SJSA1 (cell line): Measurements from ENCODE around the gene GRIN2A. TPM values are rescaled to one million over a fixed set of nuclear protein-coding genes. Genes with fewer than 3 reads are reported as not detected.

Source experiments
- DNase-seq, 2 experiments: peaks; one replicate each; pipeline ENCODE4 v3.0.0-alpha.2; 2015 to 2020; ENCODE audit warnings: low spot score in 2 of 2, low read depth in 1 of 2
- H3K27ac ChIP-seq: fragments of 250-450 bp; sonication (Bioruptor Pico); 2 replicates; pipeline ENCODE4 v1.5.1; 2020; ENCODE audit warnings: mild to moderate bottlenecking, moderate library complexity
- H3K27me3 ChIP-seq: fragments of 250-450 bp; sonication (Bioruptor Pico); replicated peaks from 2 replicates; pipeline ENCODE4 v1.5.1; 2020; ENCODE audit warnings: mild to moderate bottlenecking, moderate library complexity
- H3K36me3 ChIP-seq: fragments of 250-450 bp; sonication (Bioruptor Pico); 2 replicates; pipeline ENCODE4 v1.5.1; 2020; ENCODE audit warnings: mild to moderate bottlenecking
- H3K4me1 ChIP-seq: fragments of 250-450 bp; sonication (Bioruptor Pico); replicated peaks from 2 replicates; pipeline ENCODE4 v1.6.1; 2021; ENCODE audit warnings: mild to moderate bottlenecking
- H3K4me3 ChIP-seq: fragments of 250-450 bp; sonication (Bioruptor Pico); 2 replicates; pipeline ENCODE4 v1.5.1; 2020; ENCODE audit warnings: mild to moderate bottlenecking
- H3K9me3 ChIP-seq: fragments of 250-450 bp; sonication (Bioruptor Pico); replicated peaks from 2 replicates; pipeline ENCODE4 v1.5.1; 2020; ENCODE audit warnings: mild to moderate bottlenecking
- total RNA-seq: library from RNA; depleted of rRNA; stranded (reverse); fragments of >200 nt; shearing (Covaris generic); gene quantifications from 2 replicates; pipeline ENCODE4 v1.2.3, GENCODE V29; 2014

GRIN2A gene
- total RNA-seq, 1 experiment from 2014 or later, result not detected

DNA sequence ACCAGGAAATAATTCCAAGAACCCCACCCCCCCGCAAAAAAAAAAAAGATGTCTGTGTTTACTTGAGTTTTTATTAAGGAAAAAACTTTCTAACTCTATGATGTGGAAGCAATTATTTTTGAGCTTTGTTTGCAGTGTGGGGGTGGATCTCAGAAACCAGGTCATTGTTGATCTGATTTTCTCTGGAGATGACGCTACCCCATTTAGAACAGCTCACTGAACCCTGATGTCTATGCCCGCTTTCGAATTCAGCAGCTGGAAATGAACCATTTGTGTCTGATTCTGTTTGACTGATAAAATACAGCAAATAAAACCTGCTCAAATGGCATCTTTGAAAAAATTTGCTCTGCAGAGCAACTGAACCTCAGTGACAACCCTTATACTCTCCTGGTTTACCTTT lies 368.6 kb downstream of the GRIN2A start:
- Histone ChIP-seq H3K36me3 (no peaks in the 10 kb centered on the region), H3K9me3 (no peaks in the 10 kb centered on the region), H3K27ac (no peak overlapping the region), H3K4me3 (no peak overlapping the region), H3K27me3 (peaks cover 3% of the 10 kb centered on the region; the same call in 1 of the 2 replicates), H3K4me1 (no peaks in the 10 kb centered on the region)
- DNase-seq, result no peak

DNA sequence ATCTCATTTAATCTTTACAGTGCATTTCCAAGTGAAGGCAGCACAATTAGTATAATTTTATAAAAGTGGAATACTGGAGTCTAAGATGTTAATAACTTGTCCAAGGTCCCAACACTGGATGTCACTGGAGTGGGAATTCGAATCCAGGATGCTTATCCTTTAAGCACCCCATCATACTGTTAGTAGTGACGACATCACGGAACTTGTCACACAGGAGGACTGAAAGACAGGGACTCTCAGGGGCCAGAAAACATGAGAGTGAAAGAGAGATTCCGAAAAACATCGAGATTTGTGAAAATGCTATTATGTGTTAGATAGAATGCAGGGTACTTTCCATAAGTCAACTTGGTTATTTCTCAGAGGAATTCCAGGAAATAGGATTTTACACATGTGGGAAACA lies 374.0 kb downstream of the GRIN2A start:
- Histone ChIP-seq H3K27ac (no peak overlapping the region), H3K4me1 (no peaks in the 10 kb centered on the region), H3K9me3 (no peaks in the 10 kb centered on the region), H3K4me3 (no peak overlapping the region), H3K27me3 (no peaks in the 10 kb centered on the region), H3K36me3 (no peaks in the 10 kb centered on the region)
- no peak for DNase-seq

DNA sequence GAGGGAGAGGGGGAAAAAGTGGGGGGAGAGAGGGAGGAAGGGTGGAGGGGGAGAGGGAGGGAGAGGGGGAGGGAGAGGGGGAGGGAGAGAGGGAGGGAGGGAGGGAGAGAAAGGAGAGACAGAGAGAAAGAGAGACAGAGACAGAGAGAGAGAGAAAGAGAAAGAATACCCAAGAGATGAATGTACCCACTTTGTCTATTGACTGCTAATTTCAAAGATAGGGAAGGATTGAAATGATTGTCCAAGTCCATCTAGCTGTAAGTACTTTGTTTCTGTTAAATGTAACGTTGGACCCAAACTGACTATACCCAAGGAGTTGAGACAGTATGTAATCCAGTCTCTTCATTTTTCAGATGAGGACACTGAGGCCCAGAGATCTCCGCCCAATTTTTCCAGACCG lies 374.9 kb downstream of the GRIN2A start:
- Histone ChIP-seq H3K9me3 (no peaks in the 10 kb centered on the region), H3K4me1 (no peaks in the 10 kb centered on the region), H3K27me3 (no peaks in the 10 kb centered on the region), H3K4me3 (no peak overlapping the region), H3K36me3 (no peaks in the 10 kb centered on the region), H3K27ac (no peak overlapping the region)
- no peak for DNase-seq

- H3K4me1 ChIP-seq, result no peaks in the 10 kb centered on the region
- no peaks in the 10 kb centered on the region for H3K27me3 ChIP-seq
- no peaks in the 10 kb centered on the region for H3K9me3 ChIP-seq
- DNase-seq, result no peak
- H3K27ac ChIP-seq, result no peak overlapping the region
- no peaks in the 10 kb centered on the region for H3K36me3 ChIP-seq
- no peak overlapping the region for H3K4me3 ChIP-seq
Measured at GRCh38 chr16:9805109-9805508, 377.1 kb downstream of the GRIN2A start.

DNA sequence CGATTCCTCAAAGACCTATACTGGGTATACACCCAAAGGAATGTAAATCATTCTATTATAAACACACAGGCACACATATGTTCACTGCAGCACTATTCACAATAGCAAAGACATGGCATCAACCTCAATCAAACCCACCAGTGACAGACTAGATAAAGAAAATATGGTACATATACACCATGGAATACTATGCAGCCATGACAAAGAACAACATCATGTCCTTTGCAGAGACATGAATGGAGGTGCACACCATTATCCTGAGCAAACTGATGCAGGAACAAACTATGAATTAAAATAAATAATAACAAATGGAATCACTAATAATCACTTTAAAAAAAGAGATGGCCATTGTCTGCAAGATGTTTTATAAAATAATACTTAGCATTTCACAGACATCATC lies 380.1 kb downstream of the GRIN2A start:
- no peaks in the 10 kb centered on the region for H3K9me3 ChIP-seq
- no peak overlapping the region for H3K4me3 ChIP-seq
- no peaks in the 10 kb centered on the region for H3K36me3 ChIP-seq
- H3K4me1 ChIP-seq, result no peaks in the 10 kb centered on the region
- H3K27ac ChIP-seq, result no peak overlapping the region
- H3K27me3 ChIP-seq, result no peaks in the 10 kb centered on the region
- no peak for DNase-seq

DNA sequence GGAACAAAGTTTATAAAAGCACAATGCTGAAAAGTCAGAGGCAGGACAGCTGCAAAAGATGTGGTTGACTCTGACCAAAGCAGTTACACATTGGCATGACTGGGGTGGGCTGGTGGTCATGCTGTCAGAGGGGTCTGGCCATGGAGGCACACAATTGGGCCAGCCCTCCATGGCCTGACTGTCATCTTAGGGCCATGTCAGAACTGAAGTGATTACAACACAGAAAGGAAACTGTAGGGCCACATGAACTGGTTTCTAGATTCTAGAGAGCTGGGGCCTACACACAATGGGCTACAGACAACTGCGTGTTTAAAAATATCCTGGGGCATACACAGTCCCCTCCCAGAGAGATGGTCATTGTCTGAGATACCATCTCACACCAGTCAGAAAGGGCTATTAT lies 380.6 kb downstream of the GRIN2A start:
- no peak for DNase-seq
- H3K4me1 ChIP-seq, result no peaks in the 10 kb centered on the region
- no peak overlapping the region for H3K4me3 ChIP-seq
- no peaks in the 10 kb centered on the region for H3K27me3 ChIP-seq
- no peaks in the 10 kb centered on the region for H3K9me3 ChIP-seq
- no peaks in the 10 kb centered on the region for H3K36me3 ChIP-seq
- H3K27ac ChIP-seq, result no peak overlapping the region

DNA sequence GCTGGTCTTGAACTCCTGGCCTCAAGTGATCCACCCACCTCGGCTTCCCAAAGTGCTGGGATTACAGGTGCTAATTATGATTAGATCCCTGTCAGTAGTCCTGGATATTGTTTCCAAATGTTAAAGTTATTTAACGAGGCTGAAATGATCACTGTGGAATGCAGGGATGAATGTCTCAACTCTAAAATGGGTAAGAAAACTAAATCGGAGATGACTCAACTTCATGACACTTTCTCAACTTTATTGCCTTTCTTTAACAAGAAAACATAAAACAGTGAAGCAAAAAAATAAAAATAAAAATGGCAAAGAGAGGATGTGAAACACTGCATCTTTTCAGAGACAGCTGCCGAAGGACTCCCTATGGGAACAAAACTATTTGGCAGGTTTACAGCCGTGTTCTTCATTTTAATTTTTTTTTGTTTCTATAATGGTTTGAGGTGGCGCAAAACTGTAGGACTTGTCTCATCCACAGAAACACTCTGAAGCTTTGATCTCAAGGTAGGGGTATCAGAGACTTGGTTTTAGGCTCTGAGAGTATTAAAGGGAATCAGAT lies 382.0 kb downstream of the GRIN2A start:
- DNase-seq, result no peak
- H3K9me3 ChIP-seq, result no peaks in the 10 kb centered on the region
- H3K36me3 ChIP-seq, result no peaks in the 10 kb centered on the region
- no peak overlapping the region for H3K27ac ChIP-seq
- H3K4me3 ChIP-seq, result no peak overlapping the region
- H3K4me1 ChIP-seq, result no peaks in the 10 kb centered on the region
- H3K27me3 ChIP-seq, result no peaks in the 10 kb centered on the region

DNA sequence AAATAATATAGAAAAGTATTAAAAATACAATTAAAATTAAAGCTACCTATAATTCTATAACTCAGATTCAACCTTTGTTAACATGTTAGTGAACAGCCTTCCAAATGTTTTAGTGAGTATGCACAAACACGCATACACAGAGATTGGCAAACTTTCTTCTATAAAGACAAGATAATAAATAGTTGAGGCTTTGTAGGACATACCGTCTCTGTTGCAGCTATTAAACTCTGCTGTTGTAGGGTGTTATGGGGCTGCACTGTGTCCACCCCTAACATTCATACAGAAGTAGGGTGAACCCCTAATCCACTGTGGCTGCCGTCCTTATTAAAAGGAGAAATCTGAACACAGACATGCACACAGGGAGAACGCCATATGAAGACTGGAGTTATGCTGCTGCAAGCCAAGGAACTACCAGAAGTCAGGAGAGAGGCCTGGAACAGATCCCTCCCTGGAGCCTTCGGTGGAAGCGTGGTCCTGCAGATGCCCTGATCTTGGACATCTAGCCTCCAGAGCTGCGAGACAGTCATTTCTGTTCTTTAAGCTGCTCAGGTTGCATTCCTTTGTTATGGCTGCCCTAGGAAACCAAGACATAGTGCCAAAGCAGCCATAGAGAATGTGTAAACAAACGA lies 383.2 kb downstream of the GRIN2A start:
- H3K4me1 ChIP-seq, result no peaks in the 10 kb centered on the region
- H3K9me3 ChIP-seq, result no peaks in the 10 kb centered on the region
- H3K27ac ChIP-seq, result no peak overlapping the region
- no peak for DNase-seq
- H3K27me3 ChIP-seq, result no peaks in the 10 kb centered on the region
- H3K36me3 ChIP-seq, result no peaks in the 10 kb centered on the region
- H3K4me3 ChIP-seq, result no peak overlapping the region

GRCh38 chr16:9798474-9798873 lies 383.8 kb downstream of the GRIN2A start:
- no peaks in the 10 kb centered on the region for H3K36me3 ChIP-seq
- H3K27ac ChIP-seq, result no peak overlapping the region
- H3K9me3 ChIP-seq, result no peaks in the 10 kb centered on the region
- H3K27me3 ChIP-seq, result no peaks in the 10 kb centered on the region
- H3K4me1 ChIP-seq, result no peaks in the 10 kb centered on the region
- H3K4me3 ChIP-seq, result no peak overlapping the region
- no peak for DNase-seq

DNA sequence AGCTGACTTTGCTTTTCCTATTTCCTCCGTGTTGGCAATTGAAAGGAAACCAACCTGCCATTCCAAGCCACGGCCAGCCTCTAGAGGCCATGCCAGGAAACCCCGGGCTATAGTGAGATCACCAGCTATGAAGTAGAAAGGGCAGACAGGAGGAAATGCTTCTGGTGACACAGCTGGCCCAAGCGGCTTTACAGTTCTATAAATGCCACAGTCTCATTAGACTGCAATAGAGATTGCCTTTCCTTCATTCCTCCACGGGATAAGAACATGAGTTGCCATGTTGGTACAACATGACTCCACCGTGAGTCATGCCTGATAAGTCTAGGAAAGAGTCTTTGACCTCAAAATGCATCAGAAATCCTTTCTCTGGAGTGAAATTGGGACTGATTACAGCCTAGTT lies 384.9 kb downstream of the GRIN2A start:
- H3K4me3 ChIP-seq, result no peak overlapping the region
- no peaks in the 10 kb centered on the region for H3K27me3 ChIP-seq
- no peak overlapping the region for H3K27ac ChIP-seq
- H3K36me3 ChIP-seq, result no peaks in the 10 kb centered on the region
- H3K4me1 ChIP-seq, result no peaks in the 10 kb centered on the region
- no peaks in the 10 kb centered on the region for H3K9me3 ChIP-seq
- DNase-seq, result no peak

- no peak for DNase-seq
- no peaks in the 10 kb centered on the region for H3K9me3 ChIP-seq
- H3K36me3 ChIP-seq, result no peaks in the 10 kb centered on the region
- no peak overlapping the region for H3K27ac ChIP-seq
- no peaks in the 10 kb centered on the region for H3K27me3 ChIP-seq
- H3K4me1 ChIP-seq, result no peaks in the 10 kb centered on the region
- no peak overlapping the region for H3K4me3 ChIP-seq
Measured at GRCh38 chr16:9793623-9794022, 388.6 kb downstream of the GRIN2A start.

GRCh38 chr16:9791556-9791955 lies 390.7 kb downstream of the GRIN2A start:
- Histone ChIP-seq H3K4me1 (no peaks in the 10 kb centered on the region), H3K27ac (no peak overlapping the region), H3K36me3 (no peaks in the 10 kb centered on the region), H3K27me3 (no peaks in the 10 kb centered on the region), H3K4me3 (no peak overlapping the region), H3K9me3 (no peaks in the 10 kb centered on the region)
- DNase-seq, result no peak

DNA sequence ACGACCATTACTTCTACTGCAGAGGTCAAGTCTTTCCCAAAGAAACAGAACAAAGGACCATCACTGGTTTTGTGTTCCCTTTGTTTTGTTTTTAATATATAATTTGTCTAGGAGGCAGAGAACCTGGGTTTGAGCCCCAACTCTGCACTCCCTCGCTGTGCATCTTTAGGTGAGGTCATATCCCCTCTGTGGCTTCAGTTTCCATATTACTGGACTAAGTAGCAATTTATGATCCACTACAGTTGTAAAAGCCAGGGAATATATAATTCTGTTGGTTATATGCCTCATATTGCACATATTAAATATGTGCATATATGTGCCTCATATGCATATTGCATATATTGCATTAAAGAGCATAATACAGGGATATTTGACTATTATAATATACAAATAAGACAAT lies 392.0 kb downstream of the GRIN2A start:
- Histone ChIP-seq H3K36me3 (no peaks in the 10 kb centered on the region), H3K9me3 (no peaks in the 10 kb centered on the region), H3K27ac (no peak overlapping the region), H3K27me3 (no peaks in the 10 kb centered on the region), H3K4me3 (no peak overlapping the region), H3K4me1 (no peaks in the 10 kb centered on the region)
- DNase-seq, result no peak

DNA sequence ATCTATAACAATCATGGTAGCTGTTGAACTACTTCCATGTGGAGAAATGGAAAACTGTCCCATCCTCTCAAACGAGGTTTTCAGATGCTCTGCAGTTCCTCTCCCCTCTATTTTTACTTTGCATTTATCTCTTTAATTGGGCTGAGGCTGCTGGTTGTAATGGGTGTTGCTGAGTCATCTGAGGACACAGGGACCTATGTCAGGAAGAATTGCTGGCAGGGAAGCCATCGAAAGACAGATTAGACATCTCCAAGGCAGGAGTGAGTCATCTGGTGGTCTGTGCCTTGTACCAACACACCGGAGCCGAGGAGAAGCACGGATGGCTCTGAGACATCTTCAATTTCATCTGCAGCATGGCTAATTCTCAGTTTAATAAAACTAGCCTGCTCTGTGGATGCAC lies 394.5 kb downstream of the GRIN2A start:
- Histone ChIP-seq H3K4me3 (no peak overlapping the region), H3K4me1 (no peaks in the 10 kb centered on the region), H3K27ac (no peak overlapping the region), H3K36me3 (no peaks in the 10 kb centered on the region), H3K27me3 (no peaks in the 10 kb centered on the region), H3K9me3 (no peaks in the 10 kb centered on the region)
- DNase-seq, result no peak

DNA sequence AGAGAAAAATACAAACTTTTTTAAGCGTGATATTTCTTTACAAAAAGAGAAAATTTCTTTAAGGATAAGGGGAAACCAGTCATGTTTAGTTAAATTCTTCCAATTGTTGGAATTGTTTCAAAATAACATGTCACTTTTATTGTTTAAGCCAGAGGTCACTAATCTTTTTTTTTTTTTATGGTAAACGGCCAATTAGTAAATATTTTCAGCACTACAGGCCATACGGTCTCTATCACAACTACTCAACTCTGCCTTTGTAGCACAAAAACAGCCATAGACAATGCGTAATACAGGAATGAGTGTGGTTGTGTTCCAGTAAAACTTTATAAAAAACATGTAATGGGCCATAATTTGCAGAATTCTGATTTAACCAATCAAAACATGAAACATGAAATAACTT lies 401.4 kb downstream of the GRIN2A start:
- Histone ChIP-seq H3K27ac (no peak overlapping the region), H3K36me3 (no peaks in the 10 kb centered on the region), H3K9me3 (no peaks in the 10 kb centered on the region), H3K4me1 (no peaks in the 10 kb centered on the region), H3K27me3 (no peaks in the 10 kb centered on the region), H3K4me3 (no peak overlapping the region)
- DNase-seq, result no peak
